ENCODE measurements around the gene ZDHHC11B. TPM values are rescaled to one million over a fixed set of nuclear protein-coding genes. Genes with fewer than 3 reads are reported as not detected.

Gene ZDHHC11B
- total RNA-seq, 2 experiments from 2014 or later = 14.8 to 15.1 TPM

GRCh38 chr5:665956-666711 is 118.4 kb downstream of the ZDHHC11B start:
- peaks cover 27% of the 10 kb centered on the region for H3K36me3 Mint-ChIP-seq (ENCODE audit: low read depth)
- intact Hi-C loops (cut with DNase I, micrococcal nuclease) = no loop called here
- Histone ChIP-seq H3K27ac (ENCODE audit: low read depth in 1 of 2, low read length in 2 of 2) (no peak overlapping the region), H3K36me3 (ENCODE audit: insufficient read depth, low read length) (peaks cover 11% of the 10 kb centered on the region), H3K4me3 (ENCODE audit: low read length) (no peak overlapping the region), H3K27me3 (ENCODE audit: control insufficient read depth in 1 of 2, insufficient read depth in 2 of 2, low read length in 2 of 2) (no peaks in the 10 kb centered on the region), H3K4me1 (ENCODE audit: insufficient read depth, low read length) (peaks cover 4% of the 10 kb centered on the region), H3K9me3 (ENCODE audit: control insufficient read depth in 1 of 2, insufficient read depth in 1 of 2, low read length in 2 of 2) (peaks cover 0 to 16% of the 10 kb centered on the region in 2 experiments)
- ChIA-PET CTCF (no interaction called here), POLR2A (no interaction called here)
- no peaks in the 10 kb centered on the region for H3K27me3 Mint-ChIP-seq
- ATAC-seq (ENCODE audit: poor library complexity) = no peak
- H3K27ac Mint-ChIP-seq = no peak overlapping the region
- H3K4me3 Mint-ChIP-seq = no peak overlapping the region
- no peaks in the 10 kb centered on the region for H3K4me1 Mint-ChIP-seq (ENCODE audit: low read depth)
- H3K9me3 Mint-ChIP-seq = no peaks in the 10 kb centered on the region
- peak in 1 of 14 experiments; percentile 14 for DNase-seq
- no peak for TF ChIP-seq CTCF (IDR thresholded peaks at IDR 0.05)

GRCh38 chr5:665541-665955 is 119.0 kb downstream of the ZDHHC11B start:
- TF ChIP-seq CTCF (IDR thresholded peaks at IDR 0.05) = no peak
- POLR2A ChIA-PET = no interaction called here
- Histone ChIP-seq H3K4me3 (ENCODE audit: low read length) (no peak overlapping the region), H3K27ac (ENCODE audit: low read depth in 1 of 2, low read length in 2 of 2) (no peak overlapping the region), H3K4me1 (ENCODE audit: insufficient read depth, low read length) (peaks cover 4% of the 10 kb centered on the region), H3K27me3 (ENCODE audit: control insufficient read depth in 1 of 2, insufficient read depth in 2 of 2, low read length in 2 of 2) (no peaks in the 10 kb centered on the region), H3K9me3 (ENCODE audit: control insufficient read depth in 1 of 2, insufficient read depth in 1 of 2, low read length in 2 of 2) (peaks cover 0 to 16% of the 10 kb centered on the region in 2 experiments), H3K36me3 (ENCODE audit: insufficient read depth, low read length) (peaks cover 13% of the 10 kb centered on the region)
- no peaks in the 10 kb centered on the region for H3K9me3 Mint-ChIP-seq
- H3K4me3 Mint-ChIP-seq = no peak overlapping the region
- peaks cover 30% of the 10 kb centered on the region for H3K36me3 Mint-ChIP-seq (ENCODE audit: low read depth)
- intact Hi-C loops (cut with DNase I, micrococcal nuclease) = no loop called here
- peak in 1 of 14 experiments; percentile 43 for DNase-seq
- ATAC-seq (ENCODE audit: poor library complexity) = no peak
- H3K27me3 Mint-ChIP-seq = no peaks in the 10 kb centered on the region
- no peak overlapping the region for H3K27ac Mint-ChIP-seq
- CTCF ChIA-PET = no interaction called here
- no peaks in the 10 kb centered on the region for H3K4me1 Mint-ChIP-seq (ENCODE audit: low read depth)

GRCh38 chr5:664994-665360 is 119.6 kb downstream of the ZDHHC11B start:
- TF ChIP-seq CTCF (IDR thresholded peaks at IDR 0.05) = no peak
- Histone ChIP-seq H3K4me1 (ENCODE audit: insufficient read depth, low read length) (peaks cover 4% of the 10 kb centered on the region), H3K27me3 (ENCODE audit: control insufficient read depth in 1 of 2, insufficient read depth in 2 of 2, low read length in 2 of 2) (no peaks in the 10 kb centered on the region), H3K36me3 (ENCODE audit: insufficient read depth, low read length) (peaks cover 13% of the 10 kb centered on the region), H3K4me3 (ENCODE audit: low read length) (no peak overlapping the region), H3K27ac (ENCODE audit: low read depth in 1 of 2, low read length in 2 of 2) (no peak overlapping the region), H3K9me3 (ENCODE audit: control insufficient read depth in 1 of 2, insufficient read depth in 1 of 2, low read length in 2 of 2) (peaks cover 0 to 16% of the 10 kb centered on the region in 2 experiments)
- Mint-ChIP-seq H3K4me1 (ENCODE audit: low read depth) (no peaks in the 10 kb centered on the region), H3K9me3 (no peaks in the 10 kb centered on the region), H3K27me3 (no peaks in the 10 kb centered on the region), H3K36me3 (ENCODE audit: low read depth) (peaks cover 36% of the 10 kb centered on the region), H3K27ac (no peak overlapping the region), H3K4me3 (no peak overlapping the region)
- CTCF ChIA-PET = no interaction called here
- intact Hi-C loops (cut with DNase I, micrococcal nuclease) = no loop called here
- POLR2A ChIA-PET = no interaction called here
- ATAC-seq (ENCODE audit: poor library complexity) (no peak), DNase-seq (no peak)
